NOMO-1 treated with dmso at 0.1 percent for 144 hours (cell line): ENCODE measurements around the gene TPSD1.
"Not testable (repeated sequence)": the region's sequence is repeated elsewhere in the genome, so short reads cannot be mapped to it uniquely, and the experiment has no call there.

ENCODE experiments used
- DNase-seq: peaks from one replicate; lab custom pipeline; 2025; ENCODE audit not compliant: unreplicated experiment; lab: John Stamatoyannopoulos, UW

Gene TPSD1

GRCh38 chr16:1262210-1262845 lies 6.5 kb downstream of the TPSD1 start:
- no peak for DNase-seq

- no peak for DNase-seq
Measured at GRCh38 chr16:1262846-1263221, 7.0 kb downstream of the TPSD1 start.

- no peak for DNase-seq
Measured at GRCh38 chr16:1263591-1264344, 7.9 kb downstream of the TPSD1 start.

- no peak for DNase-seq
Measured at GRCh38 chr16:1264345-1265089, 8.6 kb downstream of the TPSD1 start.

GRCh38 chr16:1265090-1265630 lies 9.3 kb downstream of the TPSD1 start:
- no peak for DNase-seq

- no peak for DNase-seq
Measured at GRCh38 chr16:1265826-1266225, 10.0 kb downstream of the TPSD1 start.

GRCh38 chr16:1269418-1269817 lies 13.5 kb downstream of the TPSD1 start:
- not testable (repeated sequence) for DNase-seq

- no peak for DNase-seq
Measured at GRCh38 chr16:1271380-1271723, 15.5 kb downstream of the TPSD1 start.

- DNase-seq = not testable (repeated sequence)
Measured at GRCh38 chr16:1271724-1272413, 16.0 kb downstream of the TPSD1 start.

GRCh38 chr16:1272453-1273198 lies 16.8 kb downstream of the TPSD1 start:
- DNase-seq = no peak

- DNase-seq = no peak
Measured at GRCh38 chr16:1273816-1274215, 17.9 kb downstream of the TPSD1 start.

GRCh38 chr16:1274767-1275166 lies 18.9 kb downstream of the TPSD1 start:
- DNase-seq = no peak

GRCh38 chr16:1275791-1276579 lies 20.1 kb downstream of the TPSD1 start:
- DNase-seq = no peak

- DNase-seq = no peak
Measured at GRCh38 chr16:1276580-1276878, 20.7 kb downstream of the TPSD1 start.

- no peak for DNase-seq
Measured at GRCh38 chr16:1277151-1277598, 21.3 kb downstream of the TPSD1 start.

GRCh38 chr16:1277617-1278282 lies 21.9 kb downstream of the TPSD1 start:
- DNase-seq = no peak

GRCh38 chr16:1278477-1278876 lies 22.6 kb downstream of the TPSD1 start:
- no peak for DNase-seq

GRCh38 chr16:1279081-1279944 lies 23.4 kb downstream of the TPSD1 start:
- DNase-seq = no peak
